WTC11 (cell line): ENCODE measurements around the gene GUCD1. TPM values are rescaled to one million over a fixed set of nuclear protein-coding genes. Genes with fewer than 3 reads are reported as not detected.

Experiments used
- ATAC-seq: fragments of 200-7000 bp; cut with Tn5 transposase; 2 replicates; pipeline ENCODE4 v1.10.0; 2021; ENCODE audit warnings: mild to moderate bottlenecking, moderate library complexity
- CTCF ChIA-PET: fragments of 300-600 bp; sonication (Branson Sonifier 250); formaldehyde crosslinking; loops from one replicate; lab custom pipeline; 2021; ENCODE audit warnings: antibody characterized with exemption; lab: Charles Lee
- POLR2A ChIA-PET: fragments of 350-600 bp; sonication (Branson Sonifier 250); formaldehyde crosslinking; loops from one replicate; lab custom pipeline; 2021; ENCODE audit warnings: antibody characterized with exemption; lab: Charles Lee
- DNase-seq: peaks from one replicate; pipeline ENCODE4 v3.0.0; 2021; ENCODE audit warnings: low spot score
- H3K27ac Mint-ChIP-seq: 2 replicates; pipeline ENCODE4 v1.8.0; 2021; ENCODE audit warnings: mixed read lengths
- H3K27me3 Mint-ChIP-seq: 2 replicates; pipeline ENCODE4 v1.8.0; 2021; ENCODE audit warnings: low read depth, mild to moderate bottlenecking, moderate library complexity, mixed read lengths
- H3K36me3 Mint-ChIP-seq: 2 replicates; pipeline ENCODE4 v1.8.0; 2021; ENCODE audit warnings: mixed read lengths
- H3K4me1 Mint-ChIP-seq: 2 replicates; pipeline ENCODE4 v1.8.0; 2022; ENCODE audit warnings: mixed read lengths
- H3K4me3 Mint-ChIP-seq: 2 replicates; pipeline ENCODE4 v1.8.0; 2021; ENCODE audit warnings: mild to moderate bottlenecking, moderate library complexity, mixed read lengths
- H3K9me3 Mint-ChIP-seq: 2 replicates; pipeline ENCODE4 v1.8.0; 2021; ENCODE audit warnings: mixed read lengths
- ATF1 ChIP-seq: sonication (generic); formaldehyde crosslinking; IDR thresholded peaks from 2 replicates; pipeline ENCODE4 v1.8.1; 2023; ENCODE audit warnings: mild to moderate bottlenecking, moderate library complexity, missing genetic modification reagents
- EMX1 ChIP-seq: fragments of 250-450 bp; sonication (Bioruptor Pico); IDR thresholded peaks from 2 replicates; pipeline ENCODE4 v1.8.0; 2021; ENCODE audit warnings: mild to moderate bottlenecking
- ESRRA ChIP-seq: sonication (generic); formaldehyde crosslinking; IDR thresholded peaks from 2 replicates; pipeline ENCODE4 v1.8.1; 2022; ENCODE audit warnings: mild to moderate bottlenecking, missing genetic modification reagents, borderline replicate concordance
- HMGA2 ChIP-seq: fragments of 250-450 bp; sonication (Bioruptor Pico); IDR thresholded peaks from 2 replicates; pipeline ENCODE4 v1.4.0; 2021; ENCODE audit warnings: mild to moderate bottlenecking, moderate library complexity
- MXD4 ChIP-seq: fragments of 250-450 bp; sonication (Bioruptor Pico); IDR thresholded peaks from 2 replicates; pipeline ENCODE4 v1.8.0; 2021; ENCODE audit warnings: mild to moderate bottlenecking, moderate library complexity, borderline replicate concordance
- MYBL2 ChIP-seq: sonication (generic); formaldehyde crosslinking; IDR thresholded peaks from 2 replicates; pipeline ENCODE4 v1.8.1; 2023; ENCODE audit warnings: mild to moderate bottlenecking, moderate library complexity, missing genetic modification reagents
- NR2C2 ChIP-seq: sonication (generic); formaldehyde crosslinking; IDR thresholded peaks from 2 replicates; pipeline ENCODE4 v1.8.0; 2022; ENCODE audit warnings: mild to moderate bottlenecking, missing genetic modification reagents
- PRRX2 ChIP-seq: fragments of 250-450 bp; sonication (Bioruptor Pico); IDR thresholded peaks from 2 replicates; pipeline ENCODE4 v1.8.0; 2021; ENCODE audit warnings: mild to moderate bottlenecking
- TEAD1 ChIP-seq: sonication (generic); formaldehyde crosslinking; IDR thresholded peaks from 2 replicates; pipeline ENCODE4 v1.8.0; 2022; ENCODE audit warnings: mild to moderate bottlenecking, missing genetic modification reagents
- TEAD4 ChIP-seq: sonication (generic); formaldehyde crosslinking; IDR thresholded peaks from 2 replicates; pipeline ENCODE4 v1.8.0; 2022; ENCODE audit warnings: mild to moderate bottlenecking, missing genetic modification reagents
- ZNF121 ChIP-seq: sonication (generic); formaldehyde crosslinking; IDR thresholded peaks from 2 replicates; pipeline ENCODE4 v1.8.0; 2023; ENCODE audit warnings: missing genetic modification reagents
- ZNF263 ChIP-seq: sonication (generic); formaldehyde crosslinking; IDR thresholded peaks from 2 replicates; pipeline ENCODE4 v1.8.1; 2022; ENCODE audit warnings: low read depth, mild to moderate bottlenecking, moderate library complexity, missing genetic modification reagents
- total RNA-seq: library from RNA; stranded (reverse); gene quantifications from 3 replicates; pipeline ENCODE4 v1.2.3, GENCODE V29; 2021
- TF ChIP-seq, protein P1 (sequence below): sonication (generic); formaldehyde crosslinking; IDR thresholded peaks from 2 replicates; pipeline ENCODE4 v1.8.1; 2023; ENCODE audit warnings: mild to moderate bottlenecking, missing genetic modification reagents, moderate library complexity
- TF ChIP-seq, protein P2 (sequence below): sonication (generic); formaldehyde crosslinking; IDR thresholded peaks from 2 replicates; pipeline ENCODE4 v1.8.1; 2023; ENCODE audit warnings: mild to moderate bottlenecking, missing genetic modification reagents
- TF ChIP-seq, protein P3 (sequence below): fragments of 250-450 bp; sonication (Bioruptor Pico); conservative IDR thresholded peaks from 2 replicates; pipeline ENCODE4 v1.9.0; 2021; ENCODE audit warnings: mild to moderate bottlenecking
- TF ChIP-seq, protein P4 (sequence below): sonication (generic); formaldehyde crosslinking; IDR thresholded peaks from 2 replicates; pipeline ENCODE4 v1.8.1; 2023; ENCODE audit warnings: mild to moderate bottlenecking, moderate library complexity, missing genetic modification reagents
- TF ChIP-seq, protein P5 (sequence below): sonication (generic); formaldehyde crosslinking; IDR thresholded peaks from 2 replicates; pipeline ENCODE4 v1.8.1; 2022; ENCODE audit warnings: low read depth, mild to moderate bottlenecking, moderate library complexity, missing genetic modification reagents, borderline replicate concordance
- TF ChIP-seq, protein P6 (sequence below): sonication (generic); formaldehyde crosslinking; conservative IDR thresholded peaks from 2 replicates; pipeline ENCODE4 v1.8.1; 2022; ENCODE audit warnings: mild to moderate bottlenecking, missing genetic modification reagents
- TF ChIP-seq, protein P7 (sequence below): fragments of 250-450 bp; sonication (Bioruptor Pico); IDR thresholded peaks from 2 replicates; pipeline ENCODE4 v1.9.0; 2021; ENCODE audit warnings: mild to moderate bottlenecking

GUCD1 gene
- total RNA-seq, 1 experiment from 2014 or later = 105 TPM

DNA sequence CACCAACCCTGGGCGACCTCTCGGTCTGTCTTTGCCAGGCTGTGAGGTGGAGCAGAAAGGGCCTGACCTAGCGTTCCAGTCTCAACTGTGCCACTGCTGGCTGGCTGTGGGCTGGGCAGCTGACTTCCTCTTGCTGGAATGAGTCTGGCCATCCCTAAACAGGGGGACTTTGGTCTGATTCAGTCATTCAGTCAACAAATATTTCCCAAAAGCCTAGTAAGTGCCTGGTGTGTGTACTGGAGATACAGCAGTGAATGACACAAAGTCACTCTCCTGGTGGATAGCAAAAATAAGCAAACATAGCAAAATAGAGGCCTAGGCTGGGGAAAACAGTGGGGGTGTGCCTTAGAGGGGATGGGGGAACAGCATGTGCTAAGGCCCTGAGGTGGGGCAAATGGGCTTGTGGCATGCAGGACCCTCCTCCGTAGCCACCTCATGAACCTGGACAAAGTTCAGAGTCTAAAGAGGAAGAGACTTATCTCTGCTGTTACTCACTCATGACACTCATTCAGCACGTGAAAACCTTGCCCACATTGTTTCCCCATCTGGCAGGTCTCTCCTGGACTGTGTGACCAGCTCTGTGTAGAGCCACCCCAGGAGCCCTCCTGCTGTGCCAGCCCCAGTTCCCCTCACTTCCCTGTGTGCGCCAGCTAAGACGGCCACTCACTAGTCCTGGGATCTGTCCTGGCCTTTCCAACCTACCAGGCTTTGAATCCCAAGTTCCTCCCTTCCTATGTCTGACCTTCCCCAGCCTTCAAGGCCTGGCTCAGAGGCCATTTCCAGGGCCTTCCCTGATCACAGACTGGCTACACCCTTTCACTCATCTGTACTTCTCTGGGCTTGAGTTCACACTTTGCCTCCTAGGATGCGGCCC is 4.7 kb downstream of the GUCD1 start:
- no peak for ATAC-seq
- POLR2A ChIA-PET = interaction anchor here (0.7 kb wide), 1 partner anchor 9 kb away, joined by 3 read pairs; no protein-coding TSS in a partner anchor
- peaks cover 14% of the 10 kb centered on the region for H3K4me1 Mint-ChIP-seq
- H3K9me3 Mint-ChIP-seq = no peaks in the 10 kb centered on the region
- no peak overlapping the region for H3K4me3 Mint-ChIP-seq
- H3K36me3 Mint-ChIP-seq = peaks cover 25% of the 10 kb centered on the region
- TF ChIP-seq, protein P1, sequence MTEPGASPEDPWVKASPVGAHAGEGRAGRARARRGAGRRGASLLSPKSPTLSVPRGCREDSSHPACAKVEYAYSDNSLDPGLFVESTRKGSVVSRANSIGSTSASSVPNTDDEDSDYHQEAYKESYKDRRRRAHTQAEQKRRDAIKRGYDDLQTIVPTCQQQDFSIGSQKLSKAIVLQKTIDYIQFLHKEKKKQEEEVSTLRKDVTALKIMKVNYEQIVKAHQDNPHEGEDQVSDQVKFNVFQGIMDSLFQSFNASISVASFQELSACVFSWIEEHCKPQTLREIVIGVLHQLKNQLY = no peak
- TF ChIP-seq TEAD1 (CRISPR knock-in tag) (no peak), ATF1 (no peak), EMX1 (CRISPR knock-in tag) (no peak), PRRX2 (CRISPR knock-in tag) (no peak), NR2C2 (CRISPR knock-in tag) (no peak), MYBL2 (CRISPR knock-in tag) (no peak), ZNF263 (CRISPR knock-in tag) (no peak)
- TF ChIP-seq, protein P2, sequence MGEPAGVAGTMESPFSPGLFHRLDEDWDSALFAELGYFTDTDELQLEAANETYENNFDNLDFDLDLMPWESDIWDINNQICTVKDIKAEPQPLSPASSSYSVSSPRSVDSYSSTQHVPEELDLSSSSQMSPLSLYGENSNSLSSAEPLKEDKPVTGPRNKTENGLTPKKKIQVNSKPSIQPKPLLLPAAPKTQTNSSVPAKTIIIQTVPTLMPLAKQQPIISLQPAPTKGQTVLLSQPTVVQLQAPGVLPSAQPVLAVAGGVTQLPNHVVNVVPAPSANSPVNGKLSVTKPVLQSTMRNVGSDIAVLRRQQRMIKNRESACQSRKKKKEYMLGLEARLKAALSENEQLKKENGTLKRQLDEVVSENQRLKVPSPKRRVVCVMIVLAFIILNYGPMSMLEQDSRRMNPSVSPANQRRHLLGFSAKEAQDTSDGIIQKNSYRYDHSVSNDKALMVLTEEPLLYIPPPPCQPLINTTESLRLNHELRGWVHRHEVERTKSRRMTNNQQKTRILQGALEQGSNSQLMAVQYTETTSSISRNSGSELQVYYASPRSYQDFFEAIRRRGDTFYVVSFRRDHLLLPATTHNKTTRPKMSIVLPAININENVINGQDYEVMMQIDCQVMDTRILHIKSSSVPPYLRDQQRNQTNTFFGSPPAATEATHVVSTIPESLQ (CRISPR knock-in tag) = no peak
- TF ChIP-seq, protein P3, sequence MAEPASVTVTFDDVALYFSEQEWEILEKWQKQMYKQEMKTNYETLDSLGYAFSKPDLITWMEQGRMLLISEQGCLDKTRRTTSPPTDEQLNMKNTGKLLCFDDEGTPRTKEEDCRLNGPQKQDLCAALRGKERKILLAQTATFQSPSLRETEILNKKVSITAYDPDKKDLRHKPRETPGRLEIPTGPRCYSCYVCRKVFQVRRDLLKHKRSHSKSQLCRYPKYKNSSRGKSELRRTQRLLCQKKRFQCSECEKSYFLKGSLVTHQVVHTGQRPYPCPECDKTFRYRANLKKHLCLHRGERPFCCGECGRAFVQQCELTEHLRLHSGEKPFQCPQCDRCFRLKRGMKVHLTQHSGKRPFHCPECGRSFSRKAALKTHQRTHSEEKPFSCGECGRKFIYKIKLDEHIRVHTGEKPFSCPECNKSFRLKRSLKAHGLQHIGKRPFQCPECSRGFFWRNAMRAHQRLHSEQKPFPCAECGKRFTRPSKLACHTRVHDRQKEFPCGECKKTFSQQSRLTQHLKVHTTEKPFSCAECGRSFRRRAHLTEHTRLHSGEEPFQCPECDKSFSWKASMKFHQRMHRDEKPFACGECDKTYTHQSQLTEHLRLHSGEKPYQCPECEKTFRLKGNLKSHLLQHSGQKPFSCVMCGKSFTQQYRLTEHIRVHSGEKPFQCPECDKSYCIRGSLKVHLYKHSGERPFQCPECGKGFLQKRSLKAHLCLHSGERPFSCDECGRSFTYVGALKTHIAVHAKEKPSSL = no peak
- TF ChIP-seq, protein P4, sequence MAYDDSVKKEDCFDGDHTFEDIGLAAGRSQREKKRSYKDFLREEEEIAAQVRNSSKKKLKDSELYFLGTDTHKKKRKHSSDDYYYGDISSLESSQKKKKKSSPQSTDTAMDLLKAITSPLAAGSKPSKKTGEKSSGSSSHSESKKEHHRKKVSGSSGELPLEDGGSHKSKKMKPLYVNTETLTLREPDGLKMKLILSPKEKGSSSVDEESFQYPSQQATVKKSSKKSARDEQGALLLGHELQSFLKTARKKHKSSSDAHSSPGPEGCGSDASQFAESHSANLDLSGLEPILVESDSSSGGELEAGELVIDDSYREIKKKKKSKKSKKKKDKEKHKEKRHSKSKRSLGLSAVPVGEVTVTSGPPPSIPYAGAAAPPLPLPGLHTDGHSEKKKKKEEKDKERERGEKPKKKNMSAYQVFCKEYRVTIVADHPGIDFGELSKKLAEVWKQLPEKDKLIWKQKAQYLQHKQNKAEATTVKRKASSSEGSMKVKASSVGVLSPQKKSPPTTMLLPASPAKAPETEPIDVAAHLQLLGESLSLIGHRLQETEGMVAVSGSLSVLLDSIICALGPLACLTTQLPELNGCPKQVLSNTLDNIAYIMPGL (CRISPR knock-in tag) = no peak
- no peak for DNase-seq
- CTCF ChIA-PET = interaction anchor here (1.1 kb wide), 1 partner anchor 17 kb away, joined by 3 read pairs; no protein-coding TSS in a partner anchor
- H3K27ac Mint-ChIP-seq = no peak overlapping the region; the same call in 1 of the 2 replicates
- H3K27me3 Mint-ChIP-seq = no peaks in the 10 kb centered on the region

DNA sequence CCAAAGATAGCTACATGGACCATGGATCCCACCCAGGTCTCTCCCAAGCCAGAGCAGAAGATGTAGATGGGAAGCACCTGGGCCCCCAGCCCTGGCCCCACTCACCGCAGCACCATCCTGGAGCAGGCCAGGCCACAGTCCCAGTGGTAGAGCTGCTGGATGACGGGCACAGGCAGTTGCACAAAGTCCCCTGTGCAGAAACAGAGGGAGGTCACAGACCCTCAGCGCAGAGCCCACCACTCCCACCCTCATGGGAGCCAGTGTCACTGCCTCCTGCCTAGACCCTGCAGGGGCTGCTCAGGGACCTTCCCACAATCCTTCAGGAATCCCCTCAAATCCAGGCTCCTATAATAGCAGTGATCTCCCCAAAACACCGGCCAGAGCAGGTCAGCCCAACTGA is 6.1 kb downstream of the GUCD1 start:
- DNase-seq (no peak), ATAC-seq (no peak)
- CTCF ChIA-PET = interaction anchor here (1.0 kb wide), 1 partner anchor 127 kb away, joined by 3 read pairs; no protein-coding TSS in a partner anchor
- no peak overlapping the region for H3K27ac Mint-ChIP-seq
- H3K4me3 Mint-ChIP-seq = no peak overlapping the region
- no peaks in the 10 kb centered on the region for H3K9me3 Mint-ChIP-seq
- peaks cover 29% of the 10 kb centered on the region for H3K36me3 Mint-ChIP-seq
- no peaks in the 10 kb centered on the region for H3K27me3 Mint-ChIP-seq
- POLR2A ChIA-PET = no interaction called here
- peaks cover 7% of the 10 kb centered on the region for H3K4me1 Mint-ChIP-seq
- TF ChIP-seq, protein P5, sequence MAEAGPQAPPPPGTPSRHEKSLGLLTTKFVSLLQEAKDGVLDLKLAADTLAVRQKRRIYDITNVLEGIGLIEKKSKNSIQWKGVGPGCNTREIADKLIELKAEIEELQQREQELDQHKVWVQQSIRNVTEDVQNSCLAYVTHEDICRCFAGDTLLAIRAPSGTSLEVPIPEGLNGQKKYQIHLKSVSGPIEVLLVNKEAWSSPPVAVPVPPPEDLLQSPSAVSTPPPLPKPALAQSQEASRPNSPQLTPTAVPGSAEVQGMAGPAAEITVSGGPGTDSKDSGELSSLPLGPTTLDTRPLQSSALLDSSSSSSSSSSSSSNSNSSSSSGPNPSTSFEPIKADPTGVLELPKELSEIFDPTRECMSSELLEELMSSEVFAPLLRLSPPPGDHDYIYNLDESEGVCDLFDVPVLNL (CRISPR knock-in tag) = no peak
- no peak for TF ChIP-seq TEAD4 (CRISPR knock-in tag)
- TF ChIP-seq, protein P6, sequence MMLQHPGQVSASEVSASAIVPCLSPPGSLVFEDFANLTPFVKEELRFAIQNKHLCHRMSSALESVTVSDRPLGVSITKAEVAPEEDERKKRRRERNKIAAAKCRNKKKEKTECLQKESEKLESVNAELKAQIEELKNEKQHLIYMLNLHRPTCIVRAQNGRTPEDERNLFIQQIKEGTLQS (CRISPR knock-in tag) = no peak
- TF ChIP-seq HMGA2 (CRISPR knock-in tag) = no peak
- TF ChIP-seq, protein P7, sequence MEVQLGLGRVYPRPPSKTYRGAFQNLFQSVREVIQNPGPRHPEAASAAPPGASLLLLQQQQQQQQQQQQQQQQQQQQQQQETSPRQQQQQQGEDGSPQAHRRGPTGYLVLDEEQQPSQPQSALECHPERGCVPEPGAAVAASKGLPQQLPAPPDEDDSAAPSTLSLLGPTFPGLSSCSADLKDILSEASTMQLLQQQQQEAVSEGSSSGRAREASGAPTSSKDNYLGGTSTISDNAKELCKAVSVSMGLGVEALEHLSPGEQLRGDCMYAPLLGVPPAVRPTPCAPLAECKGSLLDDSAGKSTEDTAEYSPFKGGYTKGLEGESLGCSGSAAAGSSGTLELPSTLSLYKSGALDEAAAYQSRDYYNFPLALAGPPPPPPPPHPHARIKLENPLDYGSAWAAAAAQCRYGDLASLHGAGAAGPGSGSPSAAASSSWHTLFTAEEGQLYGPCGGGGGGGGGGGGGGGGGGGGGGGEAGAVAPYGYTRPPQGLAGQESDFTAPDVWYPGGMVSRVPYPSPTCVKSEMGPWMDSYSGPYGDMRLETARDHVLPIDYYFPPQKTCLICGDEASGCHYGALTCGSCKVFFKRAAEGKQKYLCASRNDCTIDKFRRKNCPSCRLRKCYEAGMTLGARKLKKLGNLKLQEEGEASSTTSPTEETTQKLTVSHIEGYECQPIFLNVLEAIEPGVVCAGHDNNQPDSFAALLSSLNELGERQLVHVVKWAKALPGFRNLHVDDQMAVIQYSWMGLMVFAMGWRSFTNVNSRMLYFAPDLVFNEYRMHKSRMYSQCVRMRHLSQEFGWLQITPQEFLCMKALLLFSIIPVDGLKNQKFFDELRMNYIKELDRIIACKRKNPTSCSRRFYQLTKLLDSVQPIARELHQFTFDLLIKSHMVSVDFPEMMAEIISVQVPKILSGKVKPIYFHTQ (CRISPR knock-in tag) = no peak
- TF ChIP-seq ZNF121 = no peak
- TF ChIP-seq MYBL2 (CRISPR knock-in tag) = no peak
- TF ChIP-seq MXD4 (CRISPR knock-in tag) = no peak
- TF ChIP-seq ESRRA (CRISPR knock-in tag) = no peak
